Measurements from ENCODE around the gene PPP2R3B.
"Not testable (repeated sequence)": the region's sequence is repeated elsewhere in the genome, so short reads cannot be mapped to it uniquely, and the experiment has no call there.

The PPP2R3B gene

GRCh38 chrX:386768-387575 lies at the start of gene PPP2R3B:
Gene PPP2R3B (minus strand): TSS chrX:386907. CDS start chrX:386691, 216 bp downstream.
- peak; percentile 99 for DNase-seq (ENCODE audit: low read depth)
- TF ChIP-seq CTCF (conservative IDR thresholded peaks at IDR 0.05; ENCODE audit: low read depth, low read length) = no peak
- peak within 1 kb of the TSS; percentile 95 for H3K4me3 ChIP-seq (ENCODE audit: low read depth, low read length)

DNA sequence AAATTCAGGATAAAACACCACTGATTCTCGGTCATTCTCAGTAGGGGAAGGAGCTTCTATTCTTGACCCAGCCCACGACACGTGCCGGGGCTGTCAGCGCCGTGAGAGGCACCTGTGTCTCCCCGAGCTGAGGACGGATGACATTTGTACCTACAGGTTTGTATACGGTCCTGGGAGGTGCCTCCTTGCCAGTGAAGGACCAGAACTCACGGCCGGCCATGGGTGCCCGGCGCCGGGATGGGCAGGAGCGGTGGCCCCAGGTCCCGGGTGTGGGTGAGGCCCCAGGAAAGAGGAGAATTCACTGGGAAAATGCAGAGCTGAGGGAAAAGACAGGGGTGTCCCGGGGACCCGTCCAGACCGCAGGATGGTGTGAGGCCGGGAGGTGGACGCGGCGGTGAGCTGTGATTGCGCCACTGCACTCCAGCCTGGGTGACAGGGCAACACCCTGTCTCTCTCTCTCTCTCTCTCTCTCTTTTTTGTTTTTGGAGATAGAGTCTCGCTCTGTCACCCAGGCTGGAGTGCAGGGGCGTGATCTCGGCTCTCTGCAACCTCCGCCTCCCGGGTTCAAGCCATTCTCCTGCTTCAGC lies 48.9 kb upstream of the PPP2R3B start:
- DNase-seq (ENCODE audit: low read depth) = no peak
- TF ChIP-seq CTCF (conservative IDR thresholded peaks at IDR 0.05; ENCODE audit: low read depth, low read length) = no peak
- H3K4me3 ChIP-seq (ENCODE audit: low read depth, low read length) = no peak overlapping the region

- DNase-seq (ENCODE audit: low read depth) = no peak
- no peak overlapping the region for H3K4me3 ChIP-seq (ENCODE audit: low read depth, low read length)
- TF ChIP-seq CTCF (conservative IDR thresholded peaks at IDR 0.05; ENCODE audit: low read depth, low read length) = no peak
These were observed 48.2 kb upstream of the PPP2R3B start for GRCh38 chrX:434946-435345.

DNA sequence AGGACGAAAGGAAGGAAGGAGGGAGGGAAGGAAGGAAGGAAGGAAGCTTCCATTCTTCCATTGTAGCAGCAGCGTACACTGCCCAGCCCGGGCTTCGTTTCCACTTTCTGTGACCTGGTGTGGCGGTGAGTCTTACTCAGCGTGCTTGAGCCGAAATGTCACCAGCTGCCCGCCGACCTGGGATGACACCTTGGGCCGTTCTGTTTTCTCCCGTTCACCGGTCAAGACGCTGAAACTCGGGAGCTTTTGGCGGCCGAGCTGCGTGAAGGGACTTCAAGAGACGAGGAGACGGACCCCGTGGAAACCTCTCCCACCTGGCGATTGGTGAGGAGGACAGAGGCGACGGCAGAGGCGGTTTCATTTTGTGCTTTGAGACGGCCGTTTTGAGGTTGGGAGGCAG lies 47.1 kb upstream of the PPP2R3B start:
- no peak for DNase-seq (ENCODE audit: low read depth)
- TF ChIP-seq CTCF (conservative IDR thresholded peaks at IDR 0.05; ENCODE audit: low read depth, low read length) = no peak
- H3K4me3 ChIP-seq (ENCODE audit: low read depth, low read length) = no peak overlapping the region

DNA sequence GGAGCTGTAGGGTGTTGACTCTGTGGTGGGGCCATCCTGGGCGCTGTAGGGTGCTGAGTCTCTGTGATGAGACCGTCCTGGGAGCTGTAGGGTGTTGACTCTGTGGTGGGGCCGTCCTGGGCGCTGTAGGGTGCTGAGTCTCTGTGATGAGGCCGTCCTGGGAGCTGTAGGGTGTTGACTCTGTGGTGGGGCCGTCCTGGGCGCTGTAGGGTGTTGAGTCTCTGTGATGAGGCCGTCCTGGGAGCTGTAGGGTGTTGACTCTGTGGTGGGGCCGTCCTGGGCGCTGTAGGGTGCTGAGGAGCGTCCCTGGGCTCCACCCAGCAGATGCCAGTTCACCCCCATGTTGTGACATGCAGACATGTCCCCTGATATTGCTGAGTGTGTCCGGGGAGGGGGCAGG lies 46.0 kb upstream of the PPP2R3B start:
- H3K4me3 ChIP-seq (ENCODE audit: low read depth, low read length); DNase-seq (ENCODE audit: low read depth): not testable (repeated sequence)

GRCh38 chrX:431492-432111 lies 44.9 kb upstream of the PPP2R3B start:
- no peak for TF ChIP-seq CTCF (conservative IDR thresholded peaks at IDR 0.05; ENCODE audit: low read depth, low read length)

GRCh38 chrX:431056-431455 lies 44.3 kb upstream of the PPP2R3B start:
- DNase-seq (ENCODE audit: low read depth) = no peak
- H3K4me3 ChIP-seq (ENCODE audit: low read depth, low read length) = no peak overlapping the region
- no peak for TF ChIP-seq CTCF (conservative IDR thresholded peaks at IDR 0.05; ENCODE audit: low read depth, low read length)

More at GRCh38 chrX:431492-432111, 44.9 kb upstream of the PPP2R3B start:
- no peak for DNase-seq (ENCODE audit: low read depth)
- no peak overlapping the region for H3K4me3 ChIP-seq (ENCODE audit: low read depth, low read length)

Measured in choroid plexus epithelial cell (primary cell).